Karpas-422 (cell line): ENCODE measurements around the gene RAI1. TPM values are rescaled to one million over a fixed set of nuclear protein-coding genes. Genes with fewer than 3 reads are reported as not detected.

Experiments
- DNase-seq: peaks from one replicate; pipeline ENCODE4 v3.0.0-alpha.2; 2015
- H2AFZ ChIP-seq: fragments of 200-600 bp; sonication (generic); 2 replicates; pipeline ENCODE4 v1.6.1; 2014; ENCODE audit warnings: antibody characterized with exemption, low read length, mixed read lengths
- H3K27ac ChIP-seq: fragments of 200-600 bp; sonication (generic); 2 replicates; pipeline ENCODE4 v1.5.1; 2014; ENCODE audit warnings: mild to moderate bottlenecking, low read length, moderate library complexity
- H3K27me3 ChIP-seq: fragments of 200-600 bp; sonication (generic); 2 replicates; pipeline ENCODE4 v1.6.1; 2014; ENCODE audit warnings: low read length, mixed read lengths
- H3K36me3 ChIP-seq: fragments of 200-600 bp; sonication (generic); 2 replicates; pipeline ENCODE4 v1.6.1; 2014; ENCODE audit warnings: low read length, mixed read lengths; ENCODE audit not compliant: insufficient read depth
- H3K4me1 ChIP-seq: fragments of 200-600 bp; sonication (generic); 2 replicates; pipeline ENCODE4 v1.6.1; 2014; ENCODE audit warnings: mild to moderate bottlenecking, low read length, mixed read lengths
- H3K4me2 ChIP-seq: fragments of 200-600 bp; sonication (generic); 2 replicates; pipeline ENCODE4 v1.6.1; 2014; ENCODE audit warnings: low read length, low read depth, mild to moderate bottlenecking; ENCODE audit not compliant: poor library complexity, severe bottlenecking
- H3K4me3 ChIP-seq: fragments of 200-600 bp; sonication (generic); 2 replicates; pipeline ENCODE4 v1.5.1; 2014; ENCODE audit warnings: mild to moderate bottlenecking, antibody characterized with exemption, low read length, mixed read lengths
- H3K79me2 ChIP-seq: fragments of 200-600 bp; sonication (generic); 2 replicates; pipeline ENCODE4 v1.6.1; 2014; ENCODE audit warnings: mild to moderate bottlenecking, low read length, mixed read lengths
- H3K9ac ChIP-seq: fragments of 200-600 bp; sonication (generic); 2 replicates; pipeline ENCODE4 v1.6.0; 2014; ENCODE audit warnings: low read length
- H3K9me2 ChIP-seq: fragments of 200-600 bp; sonication (generic), shearing (Covaris generic); replicated peaks from 2 replicates; pipeline ENCODE4 v1.6.0; 2014; ENCODE audit warnings: mild to moderate bottlenecking, low read length, moderate library complexity; ENCODE audit not compliant: insufficient read depth
- H3K9me3 ChIP-seq: fragments of 300-700, 200-600 bp; sonication (generic); 2 replicates; pipeline ENCODE4 v1.6.1; 2014; ENCODE audit warnings: low read length, mixed read lengths
- H4K20me1 ChIP-seq: fragments of 200-600 bp; sonication (generic); 2 replicates; pipeline ENCODE4 v1.6.1; 2014; ENCODE audit warnings: mild to moderate bottlenecking, antibody characterized with exemption, low read length, low read depth; ENCODE audit not compliant: insufficient read depth
- total RNA-seq: library from RNA; depleted of rRNA; stranded (reverse); fragments of >200 nt; shearing (Covaris generic); gene quantifications from 2 replicates; pipeline ENCODE4 v1.2.3, GENCODE V29; 2014; ENCODE audit warnings: low replicate concordance

RAI1 gene
- total RNA-seq, 1 experiment from 2014 or later, result 18.2 TPM

- H4K20me1 ChIP-seq, result no peaks in the 10 kb centered on the region
- H3K4me1 ChIP-seq, result peaks cover 60% of the 10 kb centered on the region
- H3K36me3 ChIP-seq, result no peaks in the 10 kb centered on the region
- H3K9me3 ChIP-seq, result no peaks in the 10 kb centered on the region
- peaks cover 79% of the 10 kb centered on the region for H3K79me2 ChIP-seq
- peak overlapping the region; percentile 53 for H3K4me3 ChIP-seq
- H3K4me2 ChIP-seq, result peak overlapping the region; percentile 78
- H2AFZ ChIP-seq, result no peak overlapping the region
- no peaks in the 10 kb centered on the region for H3K9me2 ChIP-seq
- no peak overlapping the region for H3K27ac ChIP-seq
- no peaks in the 10 kb centered on the region for H3K27me3 ChIP-seq
- H3K9ac ChIP-seq, result peak overlapping the region; percentile 60
- DNase-seq, result no peak
Observed at GRCh38 chr17:17723354-17724261, 42.4 kb downstream of the RAI1 start.

- Histone ChIP-seq H4K20me1 (peaks cover 4% of the 10 kb centered on the region; the same call in 1 of the 2 replicates), H3K9me2 (no peaks in the 10 kb centered on the region), H3K36me3 (no peaks in the 10 kb centered on the region), H3K4me3 (peak overlapping the region; percentile 53), H3K9ac (peak overlapping the region; percentile 60), H3K27me3 (no peaks in the 10 kb centered on the region), H3K4me1 (peaks cover 69% of the 10 kb centered on the region), H3K4me2 (peak overlapping the region; percentile 78), H2AFZ (no peak overlapping the region), H3K27ac (peak overlapping the region; percentile 65), H3K9me3 (no peaks in the 10 kb centered on the region), H3K79me2 (peaks cover 84% of the 10 kb centered on the region)
- peak; percentile 62 for DNase-seq
Observed at GRCh38 chr17:17724307-17725010, 43.2 kb downstream of the RAI1 start.

GRCh38 chr17:17725011-17725751, 43.9 kb downstream of the RAI1 start:
- H2AFZ ChIP-seq, result no peak overlapping the region
- H3K9me2 ChIP-seq, result no peaks in the 10 kb centered on the region
- no peaks in the 10 kb centered on the region for H3K9me3 ChIP-seq
- H3K79me2 ChIP-seq, result peaks cover 83% of the 10 kb centered on the region
- H3K27ac ChIP-seq, result peak overlapping the region; percentile 65
- no peaks in the 10 kb centered on the region for H3K27me3 ChIP-seq
- H4K20me1 ChIP-seq, result peaks cover 5% of the 10 kb centered on the region; the same call in 1 of the 2 replicates
- H3K4me3 ChIP-seq, result no peak overlapping the region; the same call in 1 of the 2 replicates
- H3K4me1 ChIP-seq, result peaks cover 76% of the 10 kb centered on the region
- no peak for DNase-seq
- no peaks in the 10 kb centered on the region for H3K36me3 ChIP-seq
- H3K9ac ChIP-seq, result peak overlapping the region; percentile 60
- H3K4me2 ChIP-seq, result peak overlapping the region; percentile 78

- DNase-seq, result no peak
- H2AFZ ChIP-seq, result no peak overlapping the region
- no peaks in the 10 kb centered on the region for H3K9me3 ChIP-seq
- H4K20me1 ChIP-seq, result peaks cover 5% of the 10 kb centered on the region; the same call in 1 of the 2 replicates
- H3K4me3 ChIP-seq, result no peak overlapping the region
- H3K4me2 ChIP-seq, result no peak overlapping the region
- H3K36me3 ChIP-seq, result no peaks in the 10 kb centered on the region
- H3K9ac ChIP-seq, result no peak overlapping the region
- H3K27ac ChIP-seq, result peak overlapping the region; percentile 6
- H3K4me1 ChIP-seq, result peaks cover 83% of the 10 kb centered on the region
- H3K79me2 ChIP-seq, result peaks cover 83% of the 10 kb centered on the region
- H3K9me2 ChIP-seq, result no peaks in the 10 kb centered on the region
- no peaks in the 10 kb centered on the region for H3K27me3 ChIP-seq
Observed at GRCh38 chr17:17725752-17726457, 44.6 kb downstream of the RAI1 start.

GRCh38 chr17:17726458-17727060, 45.3 kb downstream of the RAI1 start:
- DNase-seq, result no peak
- H3K27ac ChIP-seq, result peak overlapping the region; percentile 6
- no peaks in the 10 kb centered on the region for H3K27me3 ChIP-seq
- H4K20me1 ChIP-seq, result peaks cover 5% of the 10 kb centered on the region; the same call in 1 of the 2 replicates
- no peak overlapping the region for H3K9ac ChIP-seq
- H3K4me1 ChIP-seq, result peaks cover 87% of the 10 kb centered on the region
- no peak overlapping the region for H3K4me3 ChIP-seq
- no peak overlapping the region for H3K4me2 ChIP-seq
- no peaks in the 10 kb centered on the region for H3K36me3 ChIP-seq
- peaks cover 83% of the 10 kb centered on the region for H3K79me2 ChIP-seq
- H3K9me2 ChIP-seq, result no peaks in the 10 kb centered on the region
- H2AFZ ChIP-seq, result no peak overlapping the region
- no peaks in the 10 kb centered on the region for H3K9me3 ChIP-seq

GRCh38 chr17:17727111-17727659, 45.9 kb downstream of the RAI1 start:
- H3K9me3 ChIP-seq, result no peaks in the 10 kb centered on the region
- peak overlapping the region; percentile 45 for H3K27ac ChIP-seq
- no peaks in the 10 kb centered on the region for H3K9me2 ChIP-seq
- no peaks in the 10 kb centered on the region for H3K27me3 ChIP-seq
- H2AFZ ChIP-seq, result no peak overlapping the region
- DNase-seq, result peak; percentile 55
- no peak overlapping the region for H3K9ac ChIP-seq
- peaks cover 83% of the 10 kb centered on the region for H3K79me2 ChIP-seq
- no peak overlapping the region for H3K4me2 ChIP-seq
- no peak overlapping the region for H3K4me3 ChIP-seq
- no peaks in the 10 kb centered on the region for H3K36me3 ChIP-seq
- H4K20me1 ChIP-seq, result peaks cover 5% of the 10 kb centered on the region; the same call in 1 of the 2 replicates
- peaks cover 94% of the 10 kb centered on the region for H3K4me1 ChIP-seq

GRCh38 chr17:17728146-17728545, 46.9 kb downstream of the RAI1 start:
- Histone ChIP-seq H3K4me2 (peak overlapping the region; percentile 64), H3K79me2 (peaks cover 88% of the 10 kb centered on the region)

More at GRCh38 chr17:17728146-17728545, 46.9 kb downstream of the RAI1 start:
- Histone ChIP-seq H3K4me3 (no peak overlapping the region), H3K4me1 (peaks cover 97% of the 10 kb centered on the region), H4K20me1 (peaks cover 5% of the 10 kb centered on the region; the same call in 1 of the 2 replicates), H3K27ac (peak overlapping the region; percentile 48), H3K27me3 (no peaks in the 10 kb centered on the region), H3K9me2 (no peaks in the 10 kb centered on the region), H3K9ac (0 out of 2 replicates have a peak overlapping the region, but pooled peaks have one; percentile 35), H3K36me3 (no peaks in the 10 kb centered on the region), H2AFZ (no peak overlapping the region), H3K9me3 (no peaks in the 10 kb centered on the region)
- no peak for DNase-seq
